Measurements from ENCODE around the gene ARID5B.

ARID5B gene

DNA sequence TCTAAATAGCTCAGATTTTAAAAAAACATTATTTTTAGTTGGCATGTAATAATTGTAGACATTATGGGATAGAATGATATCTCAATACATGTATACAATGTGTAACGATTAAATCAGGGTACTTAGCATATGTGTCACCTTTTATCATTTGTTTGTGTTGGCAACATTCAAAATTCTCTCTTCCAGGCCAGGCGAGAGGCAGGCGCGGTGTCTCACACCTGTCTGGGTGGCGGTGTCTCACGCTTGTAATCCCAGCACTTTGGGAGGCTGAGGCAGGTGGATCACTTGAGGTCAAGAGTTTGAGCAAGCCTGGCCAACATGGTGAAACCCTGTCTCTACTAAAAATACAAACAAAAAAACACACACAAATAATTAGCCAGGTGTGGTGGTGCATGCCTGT is 215.4 kb downstream of the ARID5B start:
- Histone ChIP-seq H3K4me3 (ENCODE audit: low read depth, low read length) (no peak overlapping the region), H2AFZ (no peak overlapping the region), H3K27me3 (ENCODE audit: control insufficient read depth, insufficient read depth, low read length) (no peaks in the 10 kb centered on the region), H3K36me3 (ENCODE audit: control insufficient read depth, insufficient read depth, low read length) (no peaks in the 10 kb centered on the region), H3K4me1 (no peaks in the 10 kb centered on the region), H3K9me3 (ENCODE audit: control insufficient read depth, low read length) (no peaks in the 10 kb centered on the region), H3K27ac (no peak overlapping the region), H3K4me2 (ENCODE audit: low read length) (no peak overlapping the region), H3K79me2 (no peaks in the 10 kb centered on the region), H3K9ac (no peak overlapping the region)
- TF ChIP-seq, protein P1, sequence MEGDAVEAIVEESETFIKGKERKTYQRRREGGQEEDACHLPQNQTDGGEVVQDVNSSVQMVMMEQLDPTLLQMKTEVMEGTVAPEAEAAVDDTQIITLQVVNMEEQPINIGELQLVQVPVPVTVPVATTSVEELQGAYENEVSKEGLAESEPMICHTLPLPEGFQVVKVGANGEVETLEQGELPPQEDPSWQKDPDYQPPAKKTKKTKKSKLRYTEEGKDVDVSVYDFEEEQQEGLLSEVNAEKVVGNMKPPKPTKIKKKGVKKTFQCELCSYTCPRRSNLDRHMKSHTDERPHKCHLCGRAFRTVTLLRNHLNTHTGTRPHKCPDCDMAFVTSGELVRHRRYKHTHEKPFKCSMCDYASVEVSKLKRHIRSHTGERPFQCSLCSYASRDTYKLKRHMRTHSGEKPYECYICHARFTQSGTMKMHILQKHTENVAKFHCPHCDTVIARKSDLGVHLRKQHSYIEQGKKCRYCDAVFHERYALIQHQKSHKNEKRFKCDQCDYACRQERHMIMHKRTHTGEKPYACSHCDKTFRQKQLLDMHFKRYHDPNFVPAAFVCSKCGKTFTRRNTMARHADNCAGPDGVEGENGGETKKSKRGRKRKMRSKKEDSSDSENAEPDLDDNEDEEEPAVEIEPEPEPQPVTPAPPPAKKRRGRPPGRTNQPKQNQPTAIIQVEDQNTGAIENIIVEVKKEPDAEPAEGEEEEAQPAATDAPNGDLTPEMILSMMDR (IDR thresholded peaks at IDR 0.05): no peak

DNA sequence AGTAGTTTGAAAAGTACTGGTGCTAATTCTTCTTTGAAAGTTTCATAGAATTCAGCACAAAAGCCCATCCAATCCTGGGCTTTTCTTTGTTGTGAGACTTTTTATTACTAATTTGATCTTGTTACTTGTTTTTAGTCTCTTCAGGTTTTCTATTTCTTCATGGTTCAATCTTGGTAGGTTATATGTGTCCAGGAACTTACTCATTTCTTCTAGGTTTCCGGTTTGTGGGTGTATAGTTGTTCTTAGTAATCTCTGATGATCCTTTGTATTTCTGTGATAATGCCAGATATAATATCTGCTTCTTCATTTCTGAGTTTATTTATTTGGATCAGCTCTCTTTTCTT is 219.7 kb downstream of the ARID5B start:
- no peak overlapping the region for H3K4me2 ChIP-seq (ENCODE audit: low read length)
- H3K4me3 ChIP-seq (ENCODE audit: low read depth, low read length): no peak overlapping the region
- no peaks in the 10 kb centered on the region for H3K36me3 ChIP-seq (ENCODE audit: control insufficient read depth, insufficient read depth, low read length)
- H3K9ac ChIP-seq: no peak overlapping the region
- H3K27me3 ChIP-seq (ENCODE audit: control insufficient read depth, insufficient read depth, low read length): no peaks in the 10 kb centered on the region
- no peak overlapping the region for H2AFZ ChIP-seq
- TF ChIP-seq, protein P1 (IDR thresholded peaks at IDR 0.05): no peak
- no peak overlapping the region for H3K27ac ChIP-seq
- H3K9me3 ChIP-seq (ENCODE audit: control insufficient read depth, low read length): no peaks in the 10 kb centered on the region
- H3K79me2 ChIP-seq: no peaks in the 10 kb centered on the region
- no peaks in the 10 kb centered on the region for H3K4me1 ChIP-seq

DNA sequence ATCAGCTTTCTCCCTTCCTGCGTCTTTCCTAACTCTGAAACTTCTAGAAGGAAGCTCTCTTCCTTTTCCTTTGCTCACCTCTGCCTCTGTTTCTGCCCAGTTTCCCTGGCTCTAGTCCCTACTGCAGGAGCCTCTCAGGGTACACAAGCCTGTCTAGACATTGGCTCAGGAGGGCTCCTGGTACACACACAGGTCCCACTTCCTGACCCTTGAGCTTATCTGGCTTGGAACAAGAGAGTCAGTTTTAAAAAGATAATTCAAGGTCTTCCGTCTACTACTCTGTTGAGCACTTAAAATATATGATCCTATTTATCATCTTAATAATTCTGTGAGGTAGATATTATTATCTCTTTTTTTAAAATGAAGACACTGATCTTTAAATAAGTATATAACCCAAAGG is 226.5 kb downstream of the ARID5B start:
- Histone ChIP-seq H3K4me1 (no peaks in the 10 kb centered on the region), H3K9me3 (ENCODE audit: control insufficient read depth, low read length) (no peaks in the 10 kb centered on the region), H3K4me2 (ENCODE audit: low read length) (no peak overlapping the region), H3K9ac (no peak overlapping the region), H3K36me3 (ENCODE audit: control insufficient read depth, insufficient read depth, low read length) (no peaks in the 10 kb centered on the region), H3K27me3 (ENCODE audit: control insufficient read depth, insufficient read depth, low read length) (no peaks in the 10 kb centered on the region), H3K79me2 (no peaks in the 10 kb centered on the region), H3K4me3 (ENCODE audit: low read depth, low read length) (no peak overlapping the region), H2AFZ (no peak overlapping the region), H3K27ac (no peak overlapping the region)
- TF ChIP-seq, protein P1 (IDR thresholded peaks at IDR 0.05): no peak

DNA sequence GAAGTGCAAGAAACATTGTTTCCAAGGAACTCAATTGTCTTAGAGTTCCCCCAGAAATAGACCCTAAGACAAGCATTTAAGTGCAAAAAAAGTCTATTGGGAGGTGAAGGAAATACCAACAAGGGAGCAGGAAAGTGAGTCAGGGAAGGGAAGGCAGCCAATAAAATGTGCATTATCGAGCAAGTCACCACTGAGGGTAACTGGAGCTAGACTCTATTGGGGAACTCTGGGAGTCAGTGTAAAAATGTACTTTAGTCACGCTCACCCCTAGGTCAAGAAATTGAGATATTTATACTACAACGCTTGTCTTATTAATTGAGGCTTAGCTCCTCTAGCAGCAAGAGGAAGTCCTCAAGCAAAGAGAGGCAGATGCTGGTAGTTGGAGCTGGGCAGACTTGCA is 229.4 kb downstream of the ARID5B start:
- Histone ChIP-seq H3K9ac (no peak overlapping the region), H3K4me2 (ENCODE audit: low read length) (no peak overlapping the region), H3K27me3 (ENCODE audit: control insufficient read depth, insufficient read depth, low read length) (no peaks in the 10 kb centered on the region), H2AFZ (no peak overlapping the region), H3K4me1 (no peaks in the 10 kb centered on the region), H3K4me3 (ENCODE audit: low read depth, low read length) (no peak overlapping the region), H3K79me2 (no peaks in the 10 kb centered on the region), H3K27ac (no peak overlapping the region), H3K9me3 (ENCODE audit: control insufficient read depth, low read length) (no peaks in the 10 kb centered on the region), H3K36me3 (ENCODE audit: control insufficient read depth, insufficient read depth, low read length) (no peaks in the 10 kb centered on the region)
- TF ChIP-seq, protein P1 (IDR thresholded peaks at IDR 0.05): no peak

DNA sequence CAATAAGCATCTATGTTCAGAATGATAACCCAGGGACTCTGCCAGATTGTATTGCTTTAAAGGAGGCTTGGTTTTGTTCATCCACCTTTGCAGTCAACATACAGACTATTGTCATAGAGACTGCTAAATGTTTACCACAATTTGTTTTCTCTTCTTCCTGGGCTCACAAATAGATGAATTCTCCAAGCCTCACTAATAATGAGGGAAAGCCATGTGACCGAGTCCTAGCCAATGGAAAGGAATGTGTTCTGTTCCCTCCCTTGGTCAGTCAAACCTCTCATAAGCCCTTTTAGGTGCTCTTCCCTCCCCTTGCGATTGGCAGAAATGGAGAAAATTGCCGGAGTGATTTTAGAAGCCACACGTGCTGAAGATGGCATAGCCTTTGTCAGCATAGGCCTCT is 230.2 kb downstream of the ARID5B start:
- no peak overlapping the region for H3K27ac ChIP-seq
- H3K27me3 ChIP-seq (ENCODE audit: control insufficient read depth, insufficient read depth, low read length): no peaks in the 10 kb centered on the region
- TF ChIP-seq, protein P1 (IDR thresholded peaks at IDR 0.05): no peak
- no peak overlapping the region for H3K4me3 ChIP-seq (ENCODE audit: low read depth, low read length)
- H3K36me3 ChIP-seq (ENCODE audit: control insufficient read depth, insufficient read depth, low read length): no peaks in the 10 kb centered on the region
- H3K4me1 ChIP-seq: no peaks in the 10 kb centered on the region
- no peaks in the 10 kb centered on the region for H3K79me2 ChIP-seq
- no peak overlapping the region for H3K9ac ChIP-seq
- H3K4me2 ChIP-seq (ENCODE audit: low read length): no peak overlapping the region
- no peaks in the 10 kb centered on the region for H3K9me3 ChIP-seq (ENCODE audit: control insufficient read depth, low read length)
- no peak overlapping the region for H2AFZ ChIP-seq

All from parathyroid adenoma (tissue), 2 donors.